NCI-H82 treated with DMSO at 0.1 percent for 48 hours (cell line): ENCODE results near the gene SH3PXD2A.
"Not testable (repeated sequence)": the region's sequence is repeated elsewhere in the genome, so short reads cannot be mapped to it uniquely, and the experiment has no call there.

Experiments used
- DNase-seq: peaks from one replicate; lab custom pipeline; 2025; ENCODE audit not compliant: unreplicated experiment; lab: John Stamatoyannopoulos, UW

Gene SH3PXD2A

GRCh38 chr10:103793429-103793828, 61.9 kb downstream of the SH3PXD2A start:
- DNase-seq: no peak

GRCh38 chr10:103792547-103792946, 62.8 kb downstream of the SH3PXD2A start:
- DNase-seq: no peak

- DNase-seq: no peak
Measured at GRCh38 chr10:103791858-103792257, 63.5 kb downstream of the SH3PXD2A start.

- DNase-seq: no peak
Measured at GRCh38 chr10:103791291-103791690, 64.1 kb downstream of the SH3PXD2A start.

- DNase-seq: no peak
Measured at GRCh38 chr10:103790580-103790979, 64.8 kb downstream of the SH3PXD2A start.

- DNase-seq: no peak
Measured at GRCh38 chr10:103789771-103790201, 65.6 kb downstream of the SH3PXD2A start.

- no peak for DNase-seq
Measured at GRCh38 chr10:103789161-103789560, 66.2 kb downstream of the SH3PXD2A start.

GRCh38 chr10:103787331-103787730, 68.0 kb downstream of the SH3PXD2A start:
- DNase-seq: no peak

GRCh38 chr10:103786020-103786419, 69.4 kb downstream of the SH3PXD2A start:
- DNase-seq: no peak

- no peak for DNase-seq
Measured at GRCh38 chr10:103784723-103785418, 70.5 kb downstream of the SH3PXD2A start.

GRCh38 chr10:103784089-103784488, 71.3 kb downstream of the SH3PXD2A start:
- no peak for DNase-seq

GRCh38 chr10:103783681-103784080, 71.7 kb downstream of the SH3PXD2A start:
- DNase-seq: no peak

GRCh38 chr10:103781329-103782061, 73.9 kb downstream of the SH3PXD2A start:
- DNase-seq: no peak

GRCh38 chr10:103780242-103781149, 74.9 kb downstream of the SH3PXD2A start:
- DNase-seq: no peak

GRCh38 chr10:103778358-103779139, 76.8 kb downstream of the SH3PXD2A start:
- DNase-seq: no peak

GRCh38 chr10:103776878-103777591, 78.3 kb downstream of the SH3PXD2A start:
- no peak for DNase-seq

GRCh38 chr10:103775776-103776175, 79.6 kb downstream of the SH3PXD2A start:
- no peak for DNase-seq

- not testable (repeated sequence) for DNase-seq
Measured at GRCh38 chr10:103772846-103773245, 82.5 kb downstream of the SH3PXD2A start.

GRCh38 chr10:103772096-103772845, 83.1 kb downstream of the SH3PXD2A start:
- no peak for DNase-seq
